Endothelial cell of umbilical vein (primary cell): Measurements from ENCODE around the gene RAD51C. TPM values are rescaled to one million over a fixed set of nuclear protein-coding genes. Genes with fewer than 3 reads are reported as not detected.

Experiments
- BruUV-seq: library from RNA; stranded (reverse); fragments of 400-500 nt; replicated peaks from 2 replicates; lab custom pipeline; 2021; lab: Mats Ljungman, UMichigan
- CTCF ChIA-PET: fragments of 300-600, 350-600 bp; sonication (Branson Sonifier 250); formaldehyde crosslinking; loops from one replicate; lab custom pipeline; 2021; ENCODE audit warnings: antibody characterized with exemption, inconsistent platforms; lab: Charles Lee
- POLR2A ChIA-PET: fragments of 300-600, 350-600 bp; sonication (Branson Sonifier 250); formaldehyde crosslinking; loops from one replicate; lab custom pipeline; 2021; ENCODE audit warnings: antibody characterized with exemption, inconsistent platforms; lab: Charles Lee
- DNase-seq: peaks from one replicate; pipeline ENCODE4 v3.0.0-alpha.2; 2011; ENCODE audit warnings: low read depth, low spot score
- FAIRE-seq: peaks from 2 replicates; lab custom pipeline; 2011; peaks lifted over from hg19 to GRCh38; lab: Jason Lieb, UNC
- H2AFZ ChIP-seq: 2 replicates; pipeline ENCODE4 v1.6.0; 2012; ENCODE audit warnings: low read depth, low read length, control low read depth, inconsistent platforms
- H3K27ac ChIP-seq: 2 replicates; pipeline ENCODE4 v1.5.1; 2011; ENCODE audit warnings: low read depth, mild to moderate bottlenecking, control low read depth, low read length, moderate library complexity; ENCODE audit not compliant: insufficient read depth
- H3K27me3 ChIP-seq, 2 experiments: 2 replicates each; pipeline versions ENCODE4 v1.6.0 to v1.6.1; 2011; ENCODE audit warnings: low read length in 2 of 2, mixed read lengths in 1 of 2; ENCODE audit not compliant: control insufficient read depth in 2 of 2, insufficient read depth in 2 of 2
- H3K36me3 ChIP-seq, 2 experiments: 2 replicates in 1 of 2; 3 replicates in 1 of 2; pipeline ENCODE4 v1.5.1; 2011; ENCODE audit warnings: low read length in 2 of 2, mild to moderate bottlenecking in 1 of 2, moderate library complexity in 1 of 2; ENCODE audit not compliant: control insufficient read depth in 2 of 2, insufficient read depth in 2 of 2; ENCODE audit errors: extremely low read depth in 1 of 2
- H3K4me1 ChIP-seq: 3 replicates; pipeline ENCODE4 v1.5.1; 2011; ENCODE audit warnings: mild to moderate bottlenecking, low read length; ENCODE audit not compliant: control insufficient read depth, insufficient read depth; ENCODE audit errors: extremely low read depth
- H3K4me2 ChIP-seq: 2 replicates; pipeline ENCODE4 v1.6.1; 2011; ENCODE audit warnings: low read length, control low read depth, mixed read lengths; ENCODE audit not compliant: insufficient read depth
- H3K4me3 ChIP-seq, 3 experiments: fragments of 200-600 bp in 1 of 3; sonication (generic), shearing (Covaris generic) in 1 of 3; replicated peaks in 1 of 3; 2 replicates each; pipeline ENCODE4 v1.5.1; 2011 to 2016; ENCODE audit warnings: control low read depth in 3 of 3, low read length in 3 of 3, mild to moderate bottlenecking in 2 of 3, inconsistent platforms in 1 of 3, low read depth in 1 of 3, moderate library complexity in 1 of 3; ENCODE audit not compliant: insufficient read depth in 1 of 3
- H3K79me2 ChIP-seq: 2 replicates; pipeline ENCODE4 v1.6.0; 2012; ENCODE audit warnings: low read length, inconsistent platforms; ENCODE audit not compliant: control insufficient read depth, insufficient read depth
- H3K9ac ChIP-seq: replicated peaks from 2 replicates; pipeline ENCODE3; 2011; ENCODE audit warnings: low read length, control low read depth; ENCODE audit not compliant: insufficient read depth; ENCODE audit errors: extremely low read depth
- H3K9me1 ChIP-seq: replicated peaks from 3 replicates; pipeline ENCODE4 v1.6.0; 2011; ENCODE audit warnings: mild to moderate bottlenecking, low read length; ENCODE audit not compliant: control insufficient read depth, insufficient read depth; ENCODE audit errors: extremely low read depth
- H3K9me3 ChIP-seq: replicated peaks from 2 replicates; pipeline ENCODE4 v1.5.1; 2012; ENCODE audit warnings: low read length, inconsistent platforms; ENCODE audit not compliant: control insufficient read depth, insufficient read depth
- H4K20me1 ChIP-seq: replicated peaks from 2 replicates; pipeline ENCODE3; 2011; ENCODE audit warnings: mild to moderate bottlenecking, low read length; ENCODE audit not compliant: control insufficient read depth, insufficient read depth; ENCODE audit errors: extremely low read depth
- EZH2 ChIP-seq: IDR thresholded peaks from 2 replicates; pipeline ENCODE4 v1.6.1; 2012; ENCODE audit warnings: borderline replicate concordance, low read depth, mild to moderate bottlenecking, moderate library complexity, low read length, inconsistent platforms; ENCODE audit not compliant: severe bottlenecking
- FOS ChIP-seq: IDR thresholded peaks from 2 replicates; pipeline ENCODE4 v1.6.1; 2011; ENCODE audit warnings: mild to moderate bottlenecking, low read length, moderate library complexity, borderline replicate concordance; ENCODE audit not compliant: insufficient read depth
- GATA2 ChIP-seq: IDR thresholded peaks from 2 replicates; pipeline ENCODE4 v1.7.0; 2011; ENCODE audit warnings: low read depth, mild to moderate bottlenecking, moderate library complexity, mixed read lengths, low read length; ENCODE audit not compliant: insufficient read length, insufficient read depth
- JUN ChIP-seq: IDR thresholded peaks from 2 replicates; pipeline ENCODE4 v1.6.1; 2011; ENCODE audit warnings: borderline replicate concordance, low read depth; ENCODE audit not compliant: insufficient read length, insufficient read depth
- MYC ChIP-seq: IDR thresholded peaks from one replicate; pipeline ENCODE4 v1.6.1; 2011; ENCODE audit warnings: mild to moderate bottlenecking, low read depth, low read length
- POLR2A ChIP-seq: IDR thresholded peaks from 2 replicates; pipeline ENCODE4 v1.6.1; 2012; ENCODE audit warnings: low read depth, mild to moderate bottlenecking, control low read depth, low read length
- POLR2AphosphoS5 ChIP-seq: IDR thresholded peaks from 2 replicates; pipeline ENCODE4 v1.6.1; 2012; ENCODE audit warnings: low read depth, mild to moderate bottlenecking, control low read depth, low read length, moderate library complexity; ENCODE audit not compliant: insufficient read depth
- dilution Hi-C: fragments of 300-500 bp; cut with MboI; formaldehyde crosslinking; loops from one replicate; pipeline ENCODE4 v1.15.0; 2019; ENCODE audit warnings: low sequenced_read_pairs; ENCODE audit not compliant: extremely low pct_ligation_motif_present
- intact Hi-C: fragments of 100-400 bp; cut with micrococcal nuclease; formaldehyde crosslinking; loops from one replicate; pipeline ENCODE4 v1.10.0; 2022
- polyA plus RNA-seq, 4 experiments: library from polyadenylated mRNA; depleted of rRNA in 3 of 4; stranded (reverse) in 3 of 4; unstranded in 1 of 4; fragments of >200 nt; gene quantifications; 2 replicates each; pipeline versions ENCODE4 v1.2.1 to v1.2.3, GENCODE V29; 2011 to 2012; ENCODE audit warnings: missing spikeins in 1 of 4
- total RNA-seq: library from RNA; stranded (reverse); gene quantifications from 2 replicates; pipeline ENCODE4 v1.2.3, GENCODE V29; 2021
- TF ChIP-seq, protein P1 (sequence below): IDR thresholded peaks from 2 replicates; pipeline ENCODE4 v1.6.1; 2011; ENCODE audit not compliant: insufficient read depth, insufficient read length
- TF ChIP-seq, protein P2 (sequence below), 2 donors: IDR thresholded peaks; 1 replicate in 1 of 2; 2 replicates in 1 of 2; pipeline ENCODE4 v1.5.1; 2011; ENCODE audit warnings: low read length in 2 of 2, mild to moderate bottlenecking in 2 of 2, moderate library complexity in 2 of 2, control low read depth in 1 of 2, inconsistent platforms in 1 of 2, low read depth in 1 of 2; ENCODE audit not compliant: insufficient read depth in 1 of 2; ENCODE audit errors: extremely low read depth in 1 of 2

Gene RAD51C
- total and polyA plus RNA-seq, 2 donors (not counting 3 experiments of a cell fraction or from before 2014, with no cell fraction given), result 24.8 to 38.9 TPM

DNA sequence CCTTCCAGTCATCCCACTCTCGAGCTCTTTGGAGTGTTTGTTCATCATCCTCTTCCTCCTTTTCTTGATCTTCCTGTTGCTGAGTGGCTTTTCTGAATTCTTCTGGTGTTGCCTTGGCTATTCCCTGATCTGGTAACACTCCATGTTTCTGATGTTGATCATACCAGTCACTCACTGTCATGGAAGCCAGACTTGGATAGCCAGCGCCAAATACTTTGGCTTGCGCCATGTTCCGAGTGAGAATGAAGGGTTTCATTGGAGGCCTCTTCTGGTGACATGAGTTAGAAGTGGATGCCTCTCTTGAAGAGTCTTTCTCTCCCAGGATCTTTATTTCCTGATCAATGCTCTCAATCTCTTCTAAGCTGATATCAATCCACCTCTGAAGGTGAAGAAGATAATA is 31.8 kb upstream of the RAD51C start:
- BruUV-seq, result no TSS peak

More for the DNA sequence above, 31.8 kb upstream of the RAD51C start:
- TF ChIP-seq, protein P1, sequence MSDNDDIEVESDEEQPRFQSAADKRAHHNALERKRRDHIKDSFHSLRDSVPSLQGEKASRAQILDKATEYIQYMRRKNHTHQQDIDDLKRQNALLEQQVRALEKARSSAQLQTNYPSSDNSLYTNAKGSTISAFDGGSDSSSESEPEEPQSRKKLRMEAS, result no peak
- TF ChIP-seq FOS (no peak), POLR2A (no peak), MYC (no peak), JUN (no peak), POLR2AphosphoS5 (no peak), EZH2 (no peak), GATA2 (no peak)
- TF ChIP-seq, protein P2, sequence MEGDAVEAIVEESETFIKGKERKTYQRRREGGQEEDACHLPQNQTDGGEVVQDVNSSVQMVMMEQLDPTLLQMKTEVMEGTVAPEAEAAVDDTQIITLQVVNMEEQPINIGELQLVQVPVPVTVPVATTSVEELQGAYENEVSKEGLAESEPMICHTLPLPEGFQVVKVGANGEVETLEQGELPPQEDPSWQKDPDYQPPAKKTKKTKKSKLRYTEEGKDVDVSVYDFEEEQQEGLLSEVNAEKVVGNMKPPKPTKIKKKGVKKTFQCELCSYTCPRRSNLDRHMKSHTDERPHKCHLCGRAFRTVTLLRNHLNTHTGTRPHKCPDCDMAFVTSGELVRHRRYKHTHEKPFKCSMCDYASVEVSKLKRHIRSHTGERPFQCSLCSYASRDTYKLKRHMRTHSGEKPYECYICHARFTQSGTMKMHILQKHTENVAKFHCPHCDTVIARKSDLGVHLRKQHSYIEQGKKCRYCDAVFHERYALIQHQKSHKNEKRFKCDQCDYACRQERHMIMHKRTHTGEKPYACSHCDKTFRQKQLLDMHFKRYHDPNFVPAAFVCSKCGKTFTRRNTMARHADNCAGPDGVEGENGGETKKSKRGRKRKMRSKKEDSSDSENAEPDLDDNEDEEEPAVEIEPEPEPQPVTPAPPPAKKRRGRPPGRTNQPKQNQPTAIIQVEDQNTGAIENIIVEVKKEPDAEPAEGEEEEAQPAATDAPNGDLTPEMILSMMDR (IDR thresholded peaks at IDR 0.05; ENCODE audit: extremely low read depth in 1 of 2, insufficient read depth in 1 of 2, low read depth in 1 of 2, low read length in 2 of 2), result no peak
- Histone ChIP-seq H3K27me3 (no peaks in the 10 kb centered on the region), H4K20me1 (no peaks in the 10 kb centered on the region), H3K36me3 (no peaks in the 10 kb centered on the region), H3K4me2 (no peak overlapping the region), H3K4me3 (no peak overlapping the region), H3K9me1 (no peaks in the 10 kb centered on the region), H3K9me3 (no peaks in the 10 kb centered on the region), H3K79me2 (no peaks in the 10 kb centered on the region), H3K9ac (no peak overlapping the region), H3K27ac (no peak overlapping the region), H2AFZ (no peak overlapping the region), H3K4me1 (no peaks in the 10 kb centered on the region)
- dilution Hi-C loops, result no loop called here
- no peak for DNase-seq
- intact Hi-C loops, result no loop called here
- no peak for FAIRE-seq
- POLR2A ChIA-PET, result interaction anchor here (1.5 to 6.2 kb wide), 2 partner anchors 28 to 50 kb away, joined by 3 to 105 read pairs; no protein-coding TSS in a partner anchor
- CTCF ChIA-PET, result interaction anchor here (0.7 to 1.6 kb wide), 3 partner anchors 17 to 344 kb away, joined by 3 read pairs; no protein-coding TSS in a partner anchor
